ENCODE results near the gene SELL. TPM values are rescaled to one million over a fixed set of nuclear protein-coding genes. Genes with fewer than 3 reads are reported as not detected.

The SELL gene
- total and polyA plus RNA-seq, 2 experiments from 2014 or later, result not detected

DNA sequence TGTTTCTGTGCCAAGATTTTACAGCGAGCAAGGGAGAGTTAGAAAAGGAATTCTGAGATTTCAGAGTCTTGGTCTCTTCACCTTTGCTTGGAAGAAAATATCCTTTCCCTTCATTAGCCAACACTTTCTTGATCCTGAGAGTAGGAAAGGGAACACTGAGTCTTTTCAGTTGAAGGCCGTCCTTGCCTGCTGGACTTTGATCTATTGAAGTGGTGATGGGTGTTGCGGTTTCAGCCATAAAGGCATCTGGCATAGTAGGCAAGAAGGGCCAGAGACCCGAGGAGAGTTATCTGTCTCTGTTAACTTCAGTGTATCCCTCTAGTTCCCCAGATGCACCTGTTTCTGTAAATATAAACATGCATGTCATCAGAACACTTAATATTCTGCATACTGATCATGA lies 12.7 kb upstream of the SELL start:
- no peak for DNase-seq (ENCODE audit: low spot score)
- Mint-ChIP-seq H3K4me3 (no peak overlapping the region), H3K27me3 (ENCODE audit: insufficient read depth, low read depth, poor library complexity) (no peaks in the 10 kb centered on the region), H3K27ac (no peak overlapping the region), H3K36me3 (ENCODE audit: low read depth) (no peaks in the 10 kb centered on the region), H3K4me1 (no peaks in the 10 kb centered on the region), H3K9me3 (no peaks in the 10 kb centered on the region)
- ATAC-seq, result no peak
- H3K9me2 ChIP-seq (ENCODE audit: insufficient read depth), result peaks cover 5% of the 10 kb centered on the region; the same call in 1 of the 2 replicates
- H3K4me3 ChIP-seq, result no peak overlapping the region
- no peaks in the 10 kb centered on the region for H3K27me3 ChIP-seq (ENCODE audit: insufficient read depth)
- H3K27ac ChIP-seq (ENCODE audit: low read depth), result no peak overlapping the region
- H3K4me2 ChIP-seq, result no peak overlapping the region
- H3K4me1 ChIP-seq (ENCODE audit: insufficient read depth), result no peaks in the 10 kb centered on the region
- H3F3A ChIP-seq (replicated peaks; ENCODE audit: low read depth), result no peaks in the 10 kb centered on the region
- H3K36me3 ChIP-seq (ENCODE audit: insufficient read depth), result no peaks in the 10 kb centered on the region
- TF ChIP-seq, protein P1, sequence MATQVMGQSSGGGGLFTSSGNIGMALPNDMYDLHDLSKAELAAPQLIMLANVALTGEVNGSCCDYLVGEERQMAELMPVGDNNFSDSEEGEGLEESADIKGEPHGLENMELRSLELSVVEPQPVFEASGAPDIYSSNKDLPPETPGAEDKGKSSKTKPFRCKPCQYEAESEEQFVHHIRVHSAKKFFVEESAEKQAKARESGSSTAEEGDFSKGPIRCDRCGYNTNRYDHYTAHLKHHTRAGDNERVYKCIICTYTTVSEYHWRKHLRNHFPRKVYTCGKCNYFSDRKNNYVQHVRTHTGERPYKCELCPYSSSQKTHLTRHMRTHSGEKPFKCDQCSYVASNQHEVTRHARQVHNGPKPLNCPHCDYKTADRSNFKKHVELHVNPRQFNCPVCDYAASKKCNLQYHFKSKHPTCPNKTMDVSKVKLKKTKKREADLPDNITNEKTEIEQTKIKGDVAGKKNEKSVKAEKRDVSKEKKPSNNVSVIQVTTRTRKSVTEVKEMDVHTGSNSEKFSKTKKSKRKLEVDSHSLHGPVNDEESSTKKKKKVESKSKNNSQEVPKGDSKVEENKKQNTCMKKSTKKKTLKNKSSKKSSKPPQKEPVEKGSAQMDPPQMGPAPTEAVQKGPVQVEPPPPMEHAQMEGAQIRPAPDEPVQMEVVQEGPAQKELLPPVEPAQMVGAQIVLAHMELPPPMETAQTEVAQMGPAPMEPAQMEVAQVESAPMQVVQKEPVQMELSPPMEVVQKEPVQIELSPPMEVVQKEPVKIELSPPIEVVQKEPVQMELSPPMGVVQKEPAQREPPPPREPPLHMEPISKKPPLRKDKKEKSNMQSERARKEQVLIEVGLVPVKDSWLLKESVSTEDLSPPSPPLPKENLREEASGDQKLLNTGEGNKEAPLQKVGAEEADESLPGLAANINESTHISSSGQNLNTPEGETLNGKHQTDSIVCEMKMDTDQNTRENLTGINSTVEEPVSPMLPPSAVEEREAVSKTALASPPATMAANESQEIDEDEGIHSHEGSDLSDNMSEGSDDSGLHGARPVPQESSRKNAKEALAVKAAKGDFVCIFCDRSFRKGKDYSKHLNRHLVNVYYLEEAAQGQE (IDR thresholded peaks at IDR 0.05; ENCODE audit: unreplicated experiment), result no peak
- TF ChIP-seq, protein P2, sequence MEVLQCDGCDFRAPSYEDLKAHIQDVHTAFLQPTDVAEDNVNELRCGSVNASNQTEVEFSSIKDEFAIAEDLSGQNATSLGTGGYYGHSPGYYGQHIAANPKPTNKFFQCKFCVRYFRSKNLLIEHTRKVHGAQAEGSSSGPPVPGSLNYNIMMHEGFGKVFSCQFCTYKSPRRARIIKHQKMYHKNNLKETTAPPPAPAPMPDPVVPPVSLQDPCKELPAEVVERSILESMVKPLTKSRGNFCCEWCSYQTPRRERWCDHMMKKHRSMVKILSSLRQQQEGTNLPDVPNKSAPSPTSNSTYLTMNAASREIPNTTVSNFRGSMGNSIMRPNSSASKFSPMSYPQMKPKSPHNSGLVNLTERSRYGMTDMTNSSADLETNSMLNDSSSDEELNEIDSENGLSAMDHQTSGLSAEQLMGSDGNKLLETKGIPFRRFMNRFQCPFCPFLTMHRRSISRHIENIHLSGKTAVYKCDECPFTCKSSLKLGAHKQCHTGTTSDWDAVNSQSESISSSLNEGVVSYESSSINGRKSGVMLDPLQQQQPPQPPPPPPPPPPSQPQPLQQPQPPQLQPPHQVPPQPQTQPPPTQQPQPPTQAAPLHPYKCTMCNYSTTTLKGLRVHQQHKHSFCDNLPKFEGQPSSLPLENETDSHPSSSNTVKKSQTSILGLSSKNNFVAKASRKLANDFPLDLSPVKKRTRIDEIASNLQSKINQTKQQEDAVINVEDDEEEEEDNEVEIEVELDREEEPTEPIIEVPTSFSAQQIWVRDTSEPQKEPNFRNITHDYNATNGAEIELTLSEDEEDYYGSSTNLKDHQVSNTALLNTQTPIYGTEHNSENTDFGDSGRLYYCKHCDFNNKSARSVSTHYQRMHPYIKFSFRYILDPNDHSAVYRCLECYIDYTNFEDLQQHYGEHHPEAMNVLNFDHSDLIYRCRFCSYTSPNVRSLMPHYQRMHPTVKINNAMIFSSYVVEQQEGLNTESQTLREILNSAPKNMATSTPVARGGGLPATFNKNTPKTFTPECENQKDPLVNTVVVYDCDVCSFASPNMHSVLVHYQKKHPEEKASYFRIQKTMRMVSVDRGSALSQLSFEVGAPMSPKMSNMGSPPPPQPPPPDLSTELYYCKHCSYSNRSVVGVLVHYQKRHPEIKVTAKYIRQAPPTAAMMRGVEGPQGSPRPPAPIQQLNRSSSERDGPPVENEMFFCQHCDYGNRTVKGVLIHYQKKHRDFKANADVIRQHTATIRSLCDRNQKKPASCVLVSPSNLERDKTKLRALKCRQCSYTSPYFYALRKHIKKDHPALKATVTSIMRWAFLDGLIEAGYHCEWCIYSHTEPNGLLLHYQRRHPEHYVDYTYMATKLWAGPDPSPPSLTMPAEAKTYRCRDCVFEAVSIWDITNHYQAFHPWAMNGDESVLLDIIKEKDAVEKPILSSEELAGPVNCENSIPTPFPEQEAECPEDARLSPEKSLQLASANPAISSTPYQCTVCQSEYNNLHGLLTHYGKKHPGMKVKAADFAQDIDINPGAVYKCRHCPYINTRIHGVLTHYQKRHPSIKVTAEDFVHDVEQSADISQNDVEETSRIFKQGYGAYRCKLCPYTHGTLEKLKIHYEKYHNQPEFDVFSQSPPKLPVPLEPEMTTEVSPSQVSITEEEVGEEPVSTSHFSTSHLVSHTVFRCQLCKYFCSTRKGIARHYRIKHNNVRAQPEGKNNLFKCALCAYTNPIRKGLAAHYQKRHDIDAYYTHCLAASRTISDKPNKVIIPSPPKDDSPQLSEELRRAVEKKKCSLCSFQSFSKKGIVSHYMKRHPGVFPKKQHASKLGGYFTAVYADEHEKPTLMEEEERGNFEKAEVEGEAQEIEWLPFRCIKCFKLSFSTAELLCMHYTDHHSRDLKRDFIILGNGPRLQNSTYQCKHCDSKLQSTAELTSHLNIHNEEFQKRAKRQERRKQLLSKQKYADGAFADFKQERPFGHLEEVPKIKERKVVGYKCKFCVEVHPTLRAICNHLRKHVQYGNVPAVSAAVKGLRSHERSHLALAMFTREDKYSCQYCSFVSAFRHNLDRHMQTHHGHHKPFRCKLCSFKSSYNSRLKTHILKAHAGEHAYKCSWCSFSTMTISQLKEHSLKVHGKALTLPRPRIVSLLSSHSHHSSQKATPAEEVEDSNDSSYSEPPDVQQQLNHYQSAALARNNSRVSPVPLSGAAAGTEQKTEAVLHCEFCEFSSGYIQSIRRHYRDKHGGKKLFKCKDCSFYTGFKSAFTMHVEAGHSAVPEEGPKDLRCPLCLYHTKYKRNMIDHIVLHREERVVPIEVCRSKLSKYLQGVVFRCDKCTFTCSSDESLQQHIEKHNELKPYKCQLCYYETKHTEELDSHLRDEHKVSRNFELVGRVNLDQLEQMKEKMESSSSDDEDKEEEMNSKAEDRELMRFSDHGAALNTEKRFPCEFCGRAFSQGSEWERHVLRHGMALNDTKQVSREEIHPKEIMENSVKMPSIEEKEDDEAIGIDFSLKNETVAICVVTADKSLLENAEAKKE (CRISPR knock-in tag; IDR thresholded peaks at IDR 0.05), result no peak
- TF ChIP-seq EZH2 (IDR thresholded peaks at IDR 0.05; ENCODE audit: low read depth, unreplicated experiment) (no peak), NANOG (IDR thresholded peaks at IDR 0.05; ENCODE audit: borderline replicate concordance) (no peak), JUNB (IDR thresholded peaks at IDR 0.05; ENCODE audit: unreplicated experiment) (no peak), ZNF331 (CRISPR knock-in tag; IDR thresholded peaks at IDR 0.05; ENCODE audit: low read depth) (no peak), POLR2AphosphoS5 (IDR thresholded peaks at IDR 0.05; ENCODE audit: low read depth) (no peak), CREB1 (CRISPR knock-in tag; IDR thresholded peaks at IDR 0.05; ENCODE audit: low read depth) (no peak), EZH2phosphoT487 (IDR thresholded peaks at IDR 0.05; ENCODE audit: unreplicated experiment) (no peak), STAT1 (IDR thresholded peaks at IDR 0.05; ENCODE audit: unreplicated experiment) (no peak), ZNF114 (CRISPR knock-in tag; IDR thresholded peaks at IDR 0.05) (no peak)
- TF ChIP-seq, protein P3, sequence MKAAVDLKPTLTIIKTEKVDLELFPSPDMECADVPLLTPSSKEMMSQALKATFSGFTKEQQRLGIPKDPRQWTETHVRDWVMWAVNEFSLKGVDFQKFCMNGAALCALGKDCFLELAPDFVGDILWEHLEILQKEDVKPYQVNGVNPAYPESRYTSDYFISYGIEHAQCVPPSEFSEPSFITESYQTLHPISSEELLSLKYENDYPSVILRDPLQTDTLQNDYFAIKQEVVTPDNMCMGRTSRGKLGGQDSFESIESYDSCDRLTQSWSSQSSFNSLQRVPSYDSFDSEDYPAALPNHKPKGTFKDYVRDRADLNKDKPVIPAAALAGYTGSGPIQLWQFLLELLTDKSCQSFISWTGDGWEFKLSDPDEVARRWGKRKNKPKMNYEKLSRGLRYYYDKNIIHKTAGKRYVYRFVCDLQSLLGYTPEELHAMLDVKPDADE (IDR thresholded peaks at IDR 0.05), result no peak
- H4K20me1 ChIP-seq (replicated peaks; ENCODE audit: insufficient read depth), result no peaks in the 10 kb centered on the region
- no peak overlapping the region for H2AFZ ChIP-seq
- H3K79me2 ChIP-seq (replicated peaks; ENCODE audit: insufficient read depth), result no peaks in the 10 kb centered on the region

Measured in GM23338 (cell line).